HCT116 (cell line): ENCODE data around the gene GLI3. TPM values are rescaled to one million over a fixed set of nuclear protein-coding genes. Genes with fewer than 3 reads are reported as not detected.

Experiments
- ATAC-seq: fragments of 200-7000 bp; cut with Tn5 transposase; 2 replicates; pipeline ENCODE4 v1.9.1; 2020; ENCODE audit warnings: mild to moderate bottlenecking, moderate library complexity
- BruUV-seq: library from RNA; stranded (reverse); fragments of 400-500 nt; replicated peaks from 2 replicates; lab custom pipeline; 2021; lab: Mats Ljungman, UMichigan
- CTCF ChIA-PET: fragments of 300-600 bp; sonication (Branson Sonifier 250); formaldehyde crosslinking; loops from one replicate; lab custom pipeline; 2021; ENCODE audit warnings: antibody characterized with exemption; lab: Charles Lee
- POLR2A ChIA-PET: fragments of 300-600, 350-600 bp; sonication (Branson Sonifier 250); formaldehyde crosslinking; loops from one replicate; lab custom pipeline; 2021; ENCODE audit warnings: antibody characterized with exemption; lab: Charles Lee
- RAD21 ChIA-PET, 2 experiments: fragments of 300-600 bp; sonication (Branson Sonifier 250); formaldehyde crosslinking; loops; one replicate each; lab custom pipeline; 2023; ENCODE audit warnings: low total read pairs in 2 of 2; ENCODE audit not compliant: uncharacterized antibody in 2 of 2, unreplicated experiment in 2 of 2, low non-redundant PET in 1 of 2; lab: Charles Lee
- DNase-seq: peaks from one replicate; pipeline ENCODE4 v3.0.0-alpha.2; 2010; ENCODE audit warnings: low read depth, low spot score
- H2AFZ ChIP-seq: fragments of 200-600 bp; shearing (Covaris generic), sonication (generic); 2 replicates; pipeline ENCODE4 v1.6.1; 2017; ENCODE audit warnings: low read depth, mixed run types, mixed read lengths, antibody characterized with exemption, low read length; ENCODE audit not compliant: poor library complexity, severe bottlenecking
- H3K27ac ChIP-seq: 2 replicates; pipeline ENCODE4 v1.5.1; 2012; ENCODE audit warnings: low read depth, low read length
- H3K27me3 ChIP-seq: fragments of 200-600 bp; sonication (generic); 2 replicates; pipeline ENCODE4 v1.6.1; 2016; ENCODE audit warnings: mixed run types, low read length, mixed read lengths; ENCODE audit not compliant: insufficient read depth
- H3K36me3 ChIP-seq, 2 experiments: fragments of 200-500 bp in 1 of 2; fragments of 200-600 bp in 1 of 2; sonication (Bioruptor generic) in 1 of 2; sonication (generic) in 1 of 2; 2 replicates each; pipeline versions ENCODE4 v1.5.1 to v1.6.1; 2014 to 2016; ENCODE audit warnings: low read length in 2 of 2, inconsistent platforms in 1 of 2, mixed read lengths in 1 of 2, mixed run types in 1 of 2; ENCODE audit not compliant: insufficient read depth in 2 of 2, control insufficient read depth in 1 of 2
- H3K4me1 ChIP-seq, 2 experiments: fragments of 200-600 bp in 1 of 2; sonication (generic) in 1 of 2; 2 replicates each; pipeline versions ENCODE4 v1.5.1 to v1.6.1; 2012 to 2017; ENCODE audit warnings: low read length in 2 of 2, inconsistent platforms in 1 of 2, mild to moderate bottlenecking in 1 of 2, mixed read lengths in 1 of 2, mixed run types in 1 of 2, moderate library complexity in 1 of 2; ENCODE audit not compliant: insufficient read depth in 2 of 2, control insufficient read depth in 1 of 2
- H3K4me2 ChIP-seq: fragments of 200-600 bp; sonication (generic); 2 replicates; pipeline ENCODE4 v1.6.1; 2017; ENCODE audit warnings: mixed run types, low read length, mixed read lengths
- H3K4me3 ChIP-seq, 2 experiments: fragments of 200-600 bp in 1 of 2; sonication (generic) in 1 of 2; replicated peaks in 1 of 2; 2 replicates each; pipeline ENCODE4 v1.5.1; 2011 to 2016; ENCODE audit warnings: low read length in 2 of 2, control low read depth in 1 of 2, low read depth in 1 of 2, mild to moderate bottlenecking in 1 of 2, mixed read lengths in 1 of 2, mixed run types in 1 of 2
- H3K79me2 ChIP-seq: fragments of 200-600 bp; sonication (generic); 2 replicates; pipeline ENCODE4 v1.6.1; 2017; ENCODE audit warnings: mild to moderate bottlenecking, mixed run types, low read length, moderate library complexity, mixed read lengths; ENCODE audit not compliant: insufficient read depth
- H3K9ac ChIP-seq: fragments of 200-600 bp; sonication (generic); 2 replicates; pipeline ENCODE4 v1.6.1; 2016; ENCODE audit warnings: low read length, mixed read lengths
- H3K9me2 ChIP-seq: fragments of 200-600 bp; sonication (generic), shearing (Covaris generic); 2 replicates; pipeline ENCODE4 v1.6.1; 2017; ENCODE audit warnings: mixed run types, mild to moderate bottlenecking, moderate library complexity; ENCODE audit not compliant: insufficient read depth
- H3K9me3 ChIP-seq, 2 experiments: fragments of 200-500 bp in 1 of 2; fragments of 200-600 bp in 1 of 2; sonication (Bioruptor generic) in 1 of 2; sonication (generic) in 1 of 2; 2 replicates each; pipeline ENCODE4 v1.6.1; 2014 to 2017; ENCODE audit warnings: low read length in 2 of 2, mixed read lengths in 2 of 2, inconsistent platforms in 1 of 2, low read depth in 1 of 2, mild to moderate bottlenecking in 1 of 2, mixed run types in 1 of 2, moderate library complexity in 1 of 2; ENCODE audit not compliant: control insufficient read depth in 1 of 2, insufficient read depth in 1 of 2
- H4K20me1 ChIP-seq: fragments of 200-600 bp; sonication (generic), shearing (Covaris generic); 2 replicates; pipeline ENCODE4 v1.6.1; 2017; ENCODE audit warnings: mixed run types, mild to moderate bottlenecking, moderate library complexity; ENCODE audit not compliant: insufficient read depth
- CEBPB ChIP-seq: IDR thresholded peaks from 2 replicates; pipeline ENCODE4 v1.6.1; 2012; ENCODE audit warnings: low read depth
- EGR1 ChIP-seq: IDR thresholded peaks from 2 replicates; pipeline ENCODE4 v1.6.1; 2012; ENCODE audit warnings: low read depth
- EZH2 ChIP-seq: fragments of 200-600 bp; sonication (generic); IDR thresholded peaks from 2 replicates; pipeline ENCODE4 v1.6.1; 2017; ENCODE audit warnings: antibody characterized with exemption, mixed run types
- FOSL1 ChIP-seq: IDR thresholded peaks from 2 replicates; pipeline ENCODE4 v1.6.1; 2012; ENCODE audit warnings: low read depth
- JUND ChIP-seq: IDR thresholded peaks from 2 replicates; pipeline ENCODE4 v1.6.1; 2012
- POLR2AphosphoS5 ChIP-seq: IDR thresholded peaks from 2 replicates; pipeline ENCODE4 v1.6.1; 2011; ENCODE audit warnings: mild to moderate bottlenecking, low read depth, low read length, moderate library complexity
- RAD21 ChIP-seq: IDR thresholded peaks from 2 replicates; pipeline ENCODE4 v1.6.1; 2012; ENCODE audit warnings: low read depth, mild to moderate bottlenecking
- SRF ChIP-seq: IDR thresholded peaks from 2 replicates; pipeline ENCODE4 v1.6.1; 2012; ENCODE audit warnings: low read depth
- TCF7L2 ChIP-seq: IDR thresholded peaks from 2 replicates; pipeline ENCODE4 v1.7.0; 2011; ENCODE audit warnings: borderline replicate concordance, inconsistent platforms; ENCODE audit not compliant: insufficient read depth, insufficient read length; ENCODE audit errors: extremely low read depth
- YY1 ChIP-seq: IDR thresholded peaks from 2 replicates; pipeline ENCODE4 v1.6.1; 2011; ENCODE audit warnings: low read length, low read depth, moderate library complexity, mild to moderate bottlenecking; ENCODE audit not compliant: insufficient replicate concordance; ENCODE audit errors: extremely low read depth
- ZFX ChIP-seq: fragments of 450-650 bp; IDR thresholded peaks from 2 replicates; pipeline ENCODE4 v1.6.1; 2017
- intact Hi-C: fragments of 100-400 bp; cut with micrococcal nuclease; formaldehyde crosslinking; loops from 2 replicates; pipeline ENCODE4 v1.10.0; 2022
- total RNA-seq: library from RNA; stranded (reverse); gene quantifications from one replicate; pipeline ENCODE4 v1.2.1, GENCODE V29; 2021; ENCODE audit not compliant: unreplicated experiment
- TF ChIP-seq, protein P1 (sequence below): IDR thresholded peaks from 2 replicates; pipeline ENCODE4 v1.6.1; 2011; ENCODE audit warnings: mild to moderate bottlenecking, low read length, moderate library complexity; ENCODE audit not compliant: insufficient replicate concordance; ENCODE audit errors: extremely low read depth
- TF ChIP-seq, protein P2 (sequence below): IDR thresholded peaks from 2 replicates; pipeline ENCODE4 v1.6.1; 2012; ENCODE audit warnings: low read depth
- TF ChIP-seq, protein P3 (sequence below): IDR thresholded peaks from 2 replicates; pipeline ENCODE4 v1.6.1; 2012
- TF ChIP-seq, protein P4 (sequence below), 3 experiments: fragments of 200-600 bp in 1 of 3; sonication (generic) in 1 of 3; IDR thresholded peaks in 2 of 3; conservative IDR thresholded peaks in 1 of 3; 2 replicates each; pipeline ENCODE4 v1.5.1; 2012 to 2017; ENCODE audit warnings: low read depth in 2 of 3, low read length in 2 of 3, antibody characterized with exemption in 1 of 3, borderline replicate concordance in 1 of 3, control low read depth in 1 of 3, mild to moderate bottlenecking in 1 of 3, mixed read lengths in 1 of 3, mixed run types in 1 of 3, moderate library complexity in 1 of 3; ENCODE audit not compliant: insufficient read depth in 1 of 3

Gene GLI3
- total RNA-seq, 1 experiment from 2014 or later, result 0.07 TPM

DNA sequence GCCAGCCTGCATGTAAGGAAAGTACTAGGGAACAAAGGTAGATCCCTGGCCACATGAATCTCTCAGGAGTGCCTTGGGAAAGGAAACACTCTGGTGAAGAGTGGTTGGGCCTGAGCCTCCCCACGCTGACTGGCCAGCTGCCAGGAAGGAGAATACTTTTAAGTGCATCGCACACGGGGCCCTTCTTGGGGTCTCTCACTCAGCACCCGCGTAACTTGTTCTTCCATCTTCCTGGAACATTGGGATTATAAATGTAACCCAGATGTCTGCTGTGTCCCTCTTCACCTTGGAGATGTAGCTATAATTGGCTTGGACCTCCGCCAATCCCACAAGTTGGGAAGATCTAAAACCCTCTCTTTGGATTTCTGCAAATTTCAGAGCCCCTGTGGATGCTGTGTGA lies 4.4 kb upstream of the GLI3 start:
- TF ChIP-seq RAD21 (no peak), CEBPB (no peak), EGR1 (no peak), POLR2AphosphoS5 (no peak), JUND (no peak), ZFX (no peak), YY1 (no peak), FOSL1 (no peak), EZH2 (no peak), TCF7L2 (no peak), SRF (no peak)
- TF ChIP-seq, protein P1, sequence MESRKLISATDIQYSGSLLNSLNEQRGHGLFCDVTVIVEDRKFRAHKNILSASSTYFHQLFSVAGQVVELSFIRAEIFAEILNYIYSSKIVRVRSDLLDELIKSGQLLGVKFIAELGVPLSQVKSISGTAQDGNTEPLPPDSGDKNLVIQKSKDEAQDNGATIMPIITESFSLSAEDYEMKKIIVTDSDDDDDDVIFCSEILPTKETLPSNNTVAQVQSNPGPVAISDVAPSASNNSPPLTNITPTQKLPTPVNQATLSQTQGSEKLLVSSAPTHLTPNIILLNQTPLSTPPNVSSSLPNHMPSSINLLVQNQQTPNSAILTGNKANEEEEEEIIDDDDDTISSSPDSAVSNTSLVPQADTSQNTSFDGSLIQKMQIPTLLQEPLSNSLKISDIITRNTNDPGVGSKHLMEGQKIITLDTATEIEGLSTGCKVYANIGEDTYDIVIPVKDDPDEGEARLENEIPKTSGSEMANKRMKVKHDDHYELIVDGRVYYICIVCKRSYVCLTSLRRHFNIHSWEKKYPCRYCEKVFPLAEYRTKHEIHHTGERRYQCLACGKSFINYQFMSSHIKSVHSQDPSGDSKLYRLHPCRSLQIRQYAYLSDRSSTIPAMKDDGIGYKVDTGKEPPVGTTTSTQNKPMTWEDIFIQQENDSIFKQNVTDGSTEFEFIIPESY, result no peak
- TF ChIP-seq, protein P2, sequence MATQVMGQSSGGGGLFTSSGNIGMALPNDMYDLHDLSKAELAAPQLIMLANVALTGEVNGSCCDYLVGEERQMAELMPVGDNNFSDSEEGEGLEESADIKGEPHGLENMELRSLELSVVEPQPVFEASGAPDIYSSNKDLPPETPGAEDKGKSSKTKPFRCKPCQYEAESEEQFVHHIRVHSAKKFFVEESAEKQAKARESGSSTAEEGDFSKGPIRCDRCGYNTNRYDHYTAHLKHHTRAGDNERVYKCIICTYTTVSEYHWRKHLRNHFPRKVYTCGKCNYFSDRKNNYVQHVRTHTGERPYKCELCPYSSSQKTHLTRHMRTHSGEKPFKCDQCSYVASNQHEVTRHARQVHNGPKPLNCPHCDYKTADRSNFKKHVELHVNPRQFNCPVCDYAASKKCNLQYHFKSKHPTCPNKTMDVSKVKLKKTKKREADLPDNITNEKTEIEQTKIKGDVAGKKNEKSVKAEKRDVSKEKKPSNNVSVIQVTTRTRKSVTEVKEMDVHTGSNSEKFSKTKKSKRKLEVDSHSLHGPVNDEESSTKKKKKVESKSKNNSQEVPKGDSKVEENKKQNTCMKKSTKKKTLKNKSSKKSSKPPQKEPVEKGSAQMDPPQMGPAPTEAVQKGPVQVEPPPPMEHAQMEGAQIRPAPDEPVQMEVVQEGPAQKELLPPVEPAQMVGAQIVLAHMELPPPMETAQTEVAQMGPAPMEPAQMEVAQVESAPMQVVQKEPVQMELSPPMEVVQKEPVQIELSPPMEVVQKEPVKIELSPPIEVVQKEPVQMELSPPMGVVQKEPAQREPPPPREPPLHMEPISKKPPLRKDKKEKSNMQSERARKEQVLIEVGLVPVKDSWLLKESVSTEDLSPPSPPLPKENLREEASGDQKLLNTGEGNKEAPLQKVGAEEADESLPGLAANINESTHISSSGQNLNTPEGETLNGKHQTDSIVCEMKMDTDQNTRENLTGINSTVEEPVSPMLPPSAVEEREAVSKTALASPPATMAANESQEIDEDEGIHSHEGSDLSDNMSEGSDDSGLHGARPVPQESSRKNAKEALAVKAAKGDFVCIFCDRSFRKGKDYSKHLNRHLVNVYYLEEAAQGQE, result no peak
- TF ChIP-seq, protein P3, sequence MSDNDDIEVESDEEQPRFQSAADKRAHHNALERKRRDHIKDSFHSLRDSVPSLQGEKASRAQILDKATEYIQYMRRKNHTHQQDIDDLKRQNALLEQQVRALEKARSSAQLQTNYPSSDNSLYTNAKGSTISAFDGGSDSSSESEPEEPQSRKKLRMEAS, result no peak
- TF ChIP-seq, protein P4, sequence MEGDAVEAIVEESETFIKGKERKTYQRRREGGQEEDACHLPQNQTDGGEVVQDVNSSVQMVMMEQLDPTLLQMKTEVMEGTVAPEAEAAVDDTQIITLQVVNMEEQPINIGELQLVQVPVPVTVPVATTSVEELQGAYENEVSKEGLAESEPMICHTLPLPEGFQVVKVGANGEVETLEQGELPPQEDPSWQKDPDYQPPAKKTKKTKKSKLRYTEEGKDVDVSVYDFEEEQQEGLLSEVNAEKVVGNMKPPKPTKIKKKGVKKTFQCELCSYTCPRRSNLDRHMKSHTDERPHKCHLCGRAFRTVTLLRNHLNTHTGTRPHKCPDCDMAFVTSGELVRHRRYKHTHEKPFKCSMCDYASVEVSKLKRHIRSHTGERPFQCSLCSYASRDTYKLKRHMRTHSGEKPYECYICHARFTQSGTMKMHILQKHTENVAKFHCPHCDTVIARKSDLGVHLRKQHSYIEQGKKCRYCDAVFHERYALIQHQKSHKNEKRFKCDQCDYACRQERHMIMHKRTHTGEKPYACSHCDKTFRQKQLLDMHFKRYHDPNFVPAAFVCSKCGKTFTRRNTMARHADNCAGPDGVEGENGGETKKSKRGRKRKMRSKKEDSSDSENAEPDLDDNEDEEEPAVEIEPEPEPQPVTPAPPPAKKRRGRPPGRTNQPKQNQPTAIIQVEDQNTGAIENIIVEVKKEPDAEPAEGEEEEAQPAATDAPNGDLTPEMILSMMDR (IDR thresholded peaks at IDR 0.05 in 2 of 3, conservative IDR thresholded peaks at IDR 0.05 in 1 of 3; ENCODE audit: borderline replicate concordance in 1 of 3, insufficient read depth in 1 of 3, low read depth in 2 of 3, low read length in 2 of 3), result no peak
- H3K4me3 ChIP-seq, result no peak overlapping the region
- H3K27ac ChIP-seq, result no peak overlapping the region
- H2AFZ ChIP-seq, result no peak overlapping the region
- ChIA-PET POLR2A (no interaction called here), RAD21 (no interaction called here), CTCF (no interaction called here)
- no TSS peak for BruUV-seq
- H3K79me2 ChIP-seq, result no peaks in the 10 kb centered on the region
- no peak overlapping the region for H3K9ac ChIP-seq
- no peaks in the 10 kb centered on the region for H3K27me3 ChIP-seq
- no peaks in the 10 kb centered on the region for H3K4me1 ChIP-seq
- no peak overlapping the region for H3K4me2 ChIP-seq
- no peaks in the 10 kb centered on the region for H4K20me1 ChIP-seq
- H3K9me3 ChIP-seq, result no peaks in the 10 kb centered on the region
- no peaks in the 10 kb centered on the region for H3K36me3 ChIP-seq
- H3K9me2 ChIP-seq, result no peaks in the 10 kb centered on the region
- intact Hi-C loops, result no loop called here
- ATAC-seq (no peak), DNase-seq (no peak)
